K562 (cell line): ENCODE data around the gene SHANK1. TPM values are rescaled to one million over a fixed set of nuclear protein-coding genes. Genes with fewer than 3 reads are reported as not detected.

Experiments used
- ATAC-seq: fragments of 200-7000 bp; cut with Tn5 transposase; 3 replicates; pipeline ENCODE4 v1.9.1; 2020; ENCODE audit warnings: moderate library complexity
- BruUV-seq: library from RNA; stranded (reverse); fragments of 400-500 nt; replicated peaks from 2 replicates; lab custom pipeline; 2021; lab: Mats Ljungman, UMichigan
- CTCF ChIA-PET: fragments of 300-600 bp; formaldehyde crosslinking; extraction: SDS; loops from one replicate; lab custom pipeline; 2021; ENCODE audit warnings: low intra/inter-chr PET ratio; lab: Yijun Ruan, JAX
- POLR2A ChIA-PET: fragments of 300-600, 350-650 bp; sonication (Branson Sonifier 250); formaldehyde crosslinking; extraction: SDS; loops from one replicate; lab custom pipeline; 2021; ENCODE audit warnings: antibody characterized with exemption, inconsistent platforms; lab: Yijun Ruan, JAX
- DNase-seq, 4 experiments: peaks; one replicate each; pipeline versions ENCODE4 v3.0.0 to v3.0.0-alpha.2; 2011 to 2018; ENCODE audit warnings: low spot score in 3 of 4, mixed read lengths in 3 of 4; ENCODE audit errors: extremely low read depth in 1 of 4
- FAIRE-seq: peaks from 2 replicates; lab custom pipeline; 2011; peaks lifted over from hg19 to GRCh38; lab: Jason Lieb, UNC
- H2AFZ ChIP-seq: 2 replicates; pipeline ENCODE4 v1.6.0; 2011; ENCODE audit warnings: low read depth, low read length, control low read depth, inconsistent platforms
- H3K27ac ChIP-seq: fragments of 200-600 bp; 3 replicates; pipeline ENCODE4 v1.8.0; 2011; ENCODE audit warnings: low read depth, mild to moderate bottlenecking, control low read depth, inconsistent platforms, low read length, moderate library complexity, mixed read lengths; ENCODE audit errors: extremely low read depth
- H3K27me3 ChIP-seq, 2 experiments: fragments of 300-600 bp in 1 of 2; 2 replicates in 1 of 2; 3 replicates in 1 of 2; pipeline versions ENCODE4 v1.6.0 to v1.8.0; 2011; ENCODE audit warnings: inconsistent platforms in 2 of 2, low read length in 2 of 2, mild to moderate bottlenecking in 1 of 2, mixed read lengths in 1 of 2, moderate library complexity in 1 of 2; ENCODE audit not compliant: control insufficient read depth in 2 of 2, insufficient read depth in 2 of 2
- H3K36me3 ChIP-seq: fragments of 300-600 bp; 3 replicates; pipeline ENCODE4 v1.8.0; 2011; ENCODE audit warnings: mild to moderate bottlenecking, low read length, inconsistent platforms; ENCODE audit not compliant: control insufficient read depth, insufficient read depth
- H3K4me1 ChIP-seq, 2 experiments: fragments of 200-600 bp in 1 of 2; replicated peaks in 1 of 2; 2 replicates in 1 of 2; 3 replicates in 1 of 2; pipeline versions ENCODE4 v1.5.1 to v1.8.0; 2011; ENCODE audit warnings: inconsistent platforms in 2 of 2, low read length in 2 of 2, mild to moderate bottlenecking in 1 of 2, mixed read lengths in 1 of 2, moderate library complexity in 1 of 2; ENCODE audit not compliant: control insufficient read depth in 2 of 2, insufficient read depth in 2 of 2
- H3K4me2 ChIP-seq: 2 replicates; pipeline ENCODE4 v1.6.1; 2011; ENCODE audit warnings: low read length, control low read depth, inconsistent platforms, mixed read lengths; ENCODE audit not compliant: insufficient read depth
- H3K4me3 ChIP-seq: fragments of 200-600 bp; sonication (generic), shearing (Covaris generic); 2 replicates; pipeline ENCODE4 v1.5.1; 2016; ENCODE audit warnings: control low read depth, inconsistent platforms
- H3K79me2 ChIP-seq: fragments of 200-600 bp; 3 replicates; pipeline ENCODE4 v1.8.0; 2011; ENCODE audit warnings: low read length, inconsistent platforms; ENCODE audit not compliant: control insufficient read depth, insufficient read depth
- H3K9ac ChIP-seq, 2 experiments: 2 replicates each; pipeline versions ENCODE4 v1.6.0 to v1.6.1; 2011; ENCODE audit warnings: low read depth in 2 of 2, low read length in 2 of 2, control low read depth in 1 of 2, inconsistent platforms in 1 of 2, mild to moderate bottlenecking in 1 of 2, mixed read lengths in 1 of 2; ENCODE audit not compliant: insufficient read depth in 1 of 2
- H3K9me1 ChIP-seq: one replicate; pipeline ENCODE4 v1.6.0; 2011; ENCODE audit warnings: inconsistent platforms, mild to moderate bottlenecking, low read length, moderate library complexity; ENCODE audit not compliant: control insufficient read depth, insufficient read depth
- H3K9me3 ChIP-seq: replicated peaks from 2 replicates; pipeline ENCODE4 v1.5.1; 2011; ENCODE audit warnings: low read depth, low read length, inconsistent platforms; ENCODE audit not compliant: control insufficient read depth, insufficient read depth
- H4K20me1 ChIP-seq: replicated peaks from 2 replicates; pipeline ENCODE4 v1.6.1; 2011; ENCODE audit warnings: low read length, inconsistent platforms, mixed read lengths; ENCODE audit not compliant: control insufficient read depth, insufficient read depth
- JUNB ChIP-seq: fragments of 450-650 bp; formaldehyde crosslinking; conservative IDR thresholded peaks from 2 replicates; pipeline ENCODE4 v1.4.0; 2020; ENCODE audit warnings: mild to moderate bottlenecking
- SP2 ChIP-seq: IDR thresholded peaks from 2 replicates; pipeline ENCODE4 v1.6.1; 2011; ENCODE audit warnings: mild to moderate bottlenecking, low read depth, low read length, moderate library complexity; ENCODE audit not compliant: poor library complexity, severe bottlenecking; ENCODE audit errors: extremely low read depth
- ZBTB11 ChIP-seq, 3 experiments: fragments of 200-800 bp in 1 of 3; fragments of 250-450 bp in 1 of 3; fragments of 450-650 bp in 1 of 3; sonication (Bioruptor Pico) in 1 of 3; sonication (Bioruptor generic) in 1 of 3; formaldehyde crosslinking in 1 of 3; IDR thresholded peaks; 2 replicates each; pipeline versions ENCODE4 v1.6.1 to v1.8.0; 2016 to 2022; ENCODE audit warnings: mild to moderate bottlenecking in 2 of 3, missing genetic modification characterization in 2 of 3, missing compliant biosample characterization in 1 of 3, moderate library complexity in 1 of 3
- WGBS: fragments of 100-300 bp; shearing (Covaris generic); methylation state at CpG from one replicate; pipeline ENCODE4 v1.1.6; 2016; ENCODE audit warnings: low coverage, mixed read lengths; ENCODE audit not compliant: insufficient coverage; ENCODE audit errors: missing lambda C conversion rate; 5-methylcytosine and 5-hydroxymethylcytosine counted together
- in situ Hi-C: fragments of 300-500 bp; cut with MboI; formaldehyde crosslinking; loops from 4 replicates; pipeline ENCODE4 v1.15.0; 2018; ENCODE audit warnings: inconsistent platforms, mixed read lengths
- intact Hi-C: fragments of 100-400 bp; cut with micrococcal nuclease; formaldehyde crosslinking; loops from 2 replicates; pipeline ENCODE4 v1.14.2; 2022
- polyA plus RNA-seq, 8 experiments: library from polyadenylated mRNA; depleted of rRNA in 4 of 8; stranded (reverse) in 5 of 8; unstranded in 3 of 8; fragments of >200 nt; fragmentation: Nextera tagmentation in 2 of 8; fragmentation: Illumina TruSeq in 1 of 8; extraction: Ambion mirVana in 2 of 8; extraction: Trizol in 1 of 8; gene quantifications; 2 replicates each; pipeline versions ENCODE4 v1.2.1 to v1.2.3, GENCODE V29; 2011 to 2014; ENCODE audit warnings: inconsistent platforms in 1 of 8, missing spikeins in 1 of 8
- total RNA-seq, 7 experiments: library from RNA; depleted of rRNA in 6 of 7; stranded (reverse); fragments of >200 nt in 6 of 7; fragmentation: Illumina TruSeq in 2 of 7; extraction: Trizol in 2 of 7; gene quantifications; 2 replicates each; pipeline versions ENCODE4 v1.2.1 to v1.2.3, GENCODE V29; 2011 to 2021; ENCODE audit warnings: low replicate concordance in 1 of 7
- TF ChIP-seq, protein P1 (sequence below): fragments of 450-650 bp; IDR thresholded peaks from 2 replicates; pipeline ENCODE4 v1.6.1; 2017; ENCODE audit warnings: antibody characterized with exemption, mild to moderate bottlenecking

The SHANK1 gene
- total and polyA plus RNA-seq, 9 of the 15 experiments (the other 6 are each of a cell fraction or from before 2014, with no cell fraction given) = 0.33 to 1.3 (median 0.55) TPM; not detected in 2

DNA sequence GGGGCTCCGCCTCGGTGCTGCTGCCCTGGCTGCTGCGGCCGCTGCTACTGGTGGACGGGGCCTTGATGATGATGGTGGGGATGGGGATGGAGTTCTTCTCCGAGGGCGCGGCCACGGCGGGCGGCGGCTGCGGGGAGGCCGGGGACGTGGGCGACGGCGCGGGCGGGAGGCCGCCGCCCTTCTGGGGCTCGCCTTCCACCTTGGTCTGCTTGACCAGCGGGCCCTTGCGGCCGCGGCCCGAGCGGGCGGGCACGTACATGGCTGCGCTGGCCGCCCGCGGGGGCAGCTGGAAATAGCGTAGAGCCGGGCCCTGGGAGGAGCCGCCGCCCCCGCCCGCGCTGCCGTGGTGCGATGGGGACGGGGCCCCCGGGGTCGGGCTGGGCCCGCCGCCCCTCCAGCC, 51.2 kb downstream of the SHANK1 start:
- H3K4me2 ChIP-seq = no peak overlapping the region
- H3K27me3 ChIP-seq = peaks cover 18 to 38% of the 10 kb centered on the region in 2 experiments
- no peak overlapping the region for H3K4me3 ChIP-seq
- DNase-seq = peak in 2 of 4 experiments; percentile 52 to 58
- ATAC-seq = peak; percentile 50; the same call in 2 of the 3 replicates
- CTCF ChIA-PET = interaction anchor here (0.6 to 1.6 kb wide), 4 partner anchors 94 to 131 kb away, joined by 3 to 4 read pairs (median 3); no protein-coding TSS in a partner anchor
- H4K20me1 ChIP-seq = peaks cover 9% of the 10 kb centered on the region; the same call in 1 of the 2 replicates
- intact Hi-C loops = no loop called here
- H3K9me3 ChIP-seq = peaks cover 6% of the 10 kb centered on the region
- H2AFZ ChIP-seq = no peak overlapping the region
- no peaks in the 10 kb centered on the region for H3K9me1 ChIP-seq
- WGBS = 0% methylated on average over 9 of the region's 49 CpGs
- no peak overlapping the region for H3K27ac ChIP-seq
- no peaks in the 10 kb centered on the region for H3K79me2 ChIP-seq
- POLR2A ChIA-PET = no interaction called here
- BruUV-seq = no TSS peak
- in situ Hi-C loops = no loop called here
- no peaks in the 10 kb centered on the region for H3K36me3 ChIP-seq
- no peak for FAIRE-seq
- no peak overlapping the region for H3K9ac ChIP-seq
- peaks cover 0 to 32% of the 10 kb centered on the region in 2 experiments; a peak in 2 of 5 replicates for H3K4me1 ChIP-seq
- TF ChIP-seq, protein P1, sequence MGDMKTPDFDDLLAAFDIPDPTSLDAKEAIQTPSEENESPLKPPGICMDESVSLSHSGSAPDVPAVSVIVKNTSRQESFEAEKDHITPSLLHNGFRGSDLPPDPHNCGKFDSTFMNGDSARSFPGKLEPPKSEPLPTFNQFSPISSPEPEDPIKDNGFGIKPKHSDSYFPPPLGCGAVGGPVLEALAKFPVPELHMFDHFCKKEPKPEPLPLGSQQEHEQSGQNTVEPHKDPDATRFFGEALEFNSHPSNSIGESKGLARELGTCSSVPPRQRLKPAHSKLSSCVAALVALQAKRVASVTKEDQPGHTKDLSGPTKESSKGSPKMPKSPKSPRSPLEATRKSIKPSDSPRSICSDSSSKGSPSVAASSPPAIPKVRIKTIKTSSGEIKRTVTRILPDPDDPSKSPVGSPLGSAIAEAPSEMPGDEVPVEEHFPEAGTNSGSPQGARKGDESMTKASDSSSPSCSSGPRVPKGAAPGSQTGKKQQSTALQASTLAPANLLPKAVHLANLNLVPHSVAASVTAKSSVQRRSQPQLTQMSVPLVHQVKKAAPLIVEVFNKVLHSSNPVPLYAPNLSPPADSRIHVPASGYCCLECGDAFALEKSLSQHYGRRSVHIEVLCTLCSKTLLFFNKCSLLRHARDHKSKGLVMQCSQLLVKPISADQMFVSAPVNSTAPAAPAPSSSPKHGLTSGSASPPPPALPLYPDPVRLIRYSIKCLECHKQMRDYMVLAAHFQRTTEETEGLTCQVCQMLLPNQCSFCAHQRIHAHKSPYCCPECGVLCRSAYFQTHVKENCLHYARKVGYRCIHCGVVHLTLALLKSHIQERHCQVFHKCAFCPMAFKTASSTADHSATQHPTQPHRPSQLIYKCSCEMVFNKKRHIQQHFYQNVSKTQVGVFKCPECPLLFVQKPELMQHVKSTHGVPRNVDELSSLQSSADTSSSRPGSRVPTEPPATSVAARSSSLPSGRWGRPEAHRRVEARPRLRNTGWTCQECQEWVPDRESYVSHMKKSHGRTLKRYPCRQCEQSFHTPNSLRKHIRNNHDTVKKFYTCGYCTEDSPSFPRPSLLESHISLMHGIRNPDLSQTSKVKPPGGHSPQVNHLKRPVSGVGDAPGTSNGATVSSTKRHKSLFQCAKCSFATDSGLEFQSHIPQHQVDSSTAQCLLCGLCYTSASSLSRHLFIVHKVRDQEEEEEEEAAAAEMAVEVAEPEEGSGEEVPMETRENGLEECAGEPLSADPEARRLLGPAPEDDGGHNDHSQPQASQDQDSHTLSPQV = no peak
- TF ChIP-seq SP2 = no peak
- TF ChIP-seq ZBTB11 (CRISPR knock-in tag; IDR thresholded peaks at IDR 0.05) = no peak
- no peak for TF ChIP-seq JUNB (CRISPR knock-in tag)
